GM21528 (cell line): Measurements from ENCODE around the gene TEX19.

ENCODE experiments used
- ATAC-seq: cut with Tn5 transposase; IDR thresholded peaks from one replicate; pipeline ENCODE4 v1.9.1; 2021; ENCODE audit warnings: mild to moderate bottlenecking, moderate library complexity; ENCODE audit not compliant: unreplicated experiment, low FRiP score

Gene TEX19

DNA sequence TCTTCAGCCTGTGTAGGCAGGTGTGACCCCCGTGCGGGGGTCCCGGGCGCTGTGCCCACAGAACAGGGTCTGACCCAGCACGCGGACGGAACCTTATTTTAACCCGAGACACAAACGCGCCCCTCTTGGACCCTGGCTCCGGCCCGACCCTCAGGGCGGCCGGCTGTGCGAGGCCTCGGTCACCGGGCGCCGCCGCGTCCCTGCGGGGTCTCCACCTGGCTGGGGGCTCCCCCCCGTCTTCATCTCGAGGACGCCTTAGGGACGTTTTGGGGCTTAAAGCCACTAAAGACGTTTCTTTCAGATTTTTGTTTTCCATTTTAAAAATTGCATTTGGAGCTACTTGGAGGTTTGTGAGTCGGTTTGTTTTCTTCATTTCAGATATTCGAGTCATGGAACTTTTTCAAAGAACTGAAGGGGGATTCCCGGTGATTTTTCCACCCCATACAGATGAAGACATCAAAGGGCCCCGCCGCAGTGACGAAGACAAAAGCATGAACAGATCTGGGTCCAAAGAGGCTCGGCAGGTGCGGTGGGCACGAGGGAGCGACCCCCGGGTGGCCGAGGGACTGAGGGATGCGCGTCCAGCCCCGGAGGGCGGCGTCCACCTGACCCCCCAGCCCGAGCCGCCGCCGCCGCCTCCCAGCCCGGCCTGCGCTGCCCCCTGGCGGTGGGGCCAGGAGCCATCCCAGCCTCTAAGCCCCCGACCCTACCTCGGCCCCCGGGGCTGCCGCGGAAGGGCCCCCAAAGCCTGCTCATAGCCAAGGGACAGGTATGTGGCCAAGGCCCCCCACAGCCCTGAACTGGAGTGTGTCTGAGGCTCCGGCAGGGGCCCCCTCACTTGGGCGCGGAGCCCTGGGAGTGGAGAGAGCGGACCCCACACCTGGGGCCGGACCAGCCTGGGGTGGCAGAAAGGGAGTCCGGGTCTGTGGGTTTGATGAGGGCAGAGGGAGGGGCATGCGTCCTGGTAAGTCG, 37.8 kb upstream of the TEX19 start:
- ATAC-seq: no peak

GRCh38 chr17:82321947-82322466, 37.0 kb upstream of the TEX19 start:
- no peak for ATAC-seq

DNA sequence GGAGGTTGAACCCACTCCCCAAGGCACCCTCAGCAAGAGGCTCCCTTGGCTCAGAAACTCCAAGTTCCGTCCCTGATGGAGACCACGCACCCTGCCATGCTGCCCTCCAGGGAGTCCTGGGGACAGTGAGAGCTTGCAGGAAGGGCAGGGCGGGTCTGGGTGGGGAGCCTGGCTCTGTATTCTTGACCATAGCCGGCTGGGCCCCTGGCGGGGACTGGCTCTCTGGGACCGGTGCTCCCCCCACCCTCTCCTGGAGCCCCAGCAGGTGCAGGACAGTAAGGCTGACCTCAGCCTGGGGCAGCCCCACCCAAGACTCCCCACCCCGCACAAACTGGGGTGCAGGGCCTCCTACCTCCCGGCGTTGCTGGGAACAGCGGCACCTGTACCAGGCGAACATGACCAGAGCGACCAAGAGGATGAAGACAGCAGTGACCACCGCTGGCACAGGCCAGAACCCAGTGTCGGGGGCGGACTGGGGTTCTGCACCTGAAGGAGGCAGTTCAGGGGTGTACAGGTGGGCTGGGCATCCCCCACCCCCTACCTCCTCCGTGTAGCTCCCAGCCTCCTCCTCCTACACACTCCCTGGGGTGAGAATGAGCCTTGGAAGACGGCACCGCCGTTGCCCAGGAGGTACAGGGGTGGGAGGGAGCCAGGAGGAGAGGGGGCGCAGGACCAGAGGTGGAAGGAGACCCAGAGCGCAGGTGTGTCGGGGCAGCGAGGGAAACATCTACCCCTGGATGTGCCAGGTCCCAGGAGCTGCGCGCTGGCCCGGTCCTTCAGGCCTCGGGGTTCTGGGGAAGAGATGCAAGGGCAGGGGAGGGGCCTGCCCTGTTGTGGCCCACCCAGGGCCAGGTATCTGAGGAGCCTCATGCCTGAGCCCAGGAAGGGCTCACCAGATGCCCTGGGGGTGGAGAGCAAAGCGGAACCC, 36.3 kb upstream of the TEX19 start:
- ATAC-seq: no peak

DNA sequence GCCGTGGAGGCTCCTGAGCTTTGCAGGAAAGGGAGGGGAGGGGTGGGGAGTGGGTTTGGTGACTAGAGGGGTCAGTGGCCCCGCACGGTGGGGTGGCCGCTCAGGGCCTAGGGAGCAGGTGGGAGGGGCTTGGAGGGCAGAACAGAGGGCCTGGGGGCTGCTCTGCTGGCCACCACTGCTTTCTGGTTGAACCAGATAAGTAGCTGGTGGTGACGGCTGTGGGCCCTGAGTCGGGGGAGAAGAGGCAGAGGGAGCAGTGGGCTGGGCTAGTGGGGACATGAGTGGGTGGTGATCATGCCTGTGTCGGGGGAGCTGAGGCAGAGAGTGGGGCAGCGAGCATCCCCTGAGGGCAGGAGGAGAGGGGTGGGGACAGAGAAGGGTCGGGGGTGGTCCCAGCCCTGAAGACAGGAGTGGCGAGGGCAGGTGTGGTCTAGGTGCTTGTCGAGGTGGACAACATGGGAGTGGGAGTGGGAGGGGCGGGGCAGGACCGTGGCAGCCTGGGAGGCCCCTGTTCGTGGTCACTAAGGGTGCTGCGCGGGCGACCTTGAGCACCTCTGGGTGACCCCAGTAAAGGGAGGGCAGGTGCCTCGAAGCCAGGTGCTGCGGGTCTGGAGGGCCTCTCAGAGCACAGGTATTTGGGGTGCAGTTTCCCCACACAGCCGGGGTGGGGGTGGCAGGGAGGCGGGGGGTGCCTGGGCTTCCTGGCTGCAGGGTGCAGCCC, 35.4 kb upstream of the TEX19 start:
- ATAC-seq: no peak

- no peak for ATAC-seq
Observed at GRCh38 chr17:82324566-82325285, 34.3 kb upstream of the TEX19 start.

GRCh38 chr17:82325286-82326180, 33.5 kb upstream of the TEX19 start:
- ATAC-seq: no peak

GRCh38 chr17:82327289-82327688, 31.8 kb upstream of the TEX19 start:
- no peak for ATAC-seq

GRCh38 chr17:82327757-82328140, 31.3 kb upstream of the TEX19 start:
- no peak for ATAC-seq

GRCh38 chr17:82328141-82328993, 30.7 kb upstream of the TEX19 start:
- ATAC-seq: no peak

- no peak for ATAC-seq
Observed at GRCh38 chr17:82328994-82329507, 30.0 kb upstream of the TEX19 start.

- no peak for ATAC-seq
Observed at GRCh38 chr17:82329683-82330321, 29.2 kb upstream of the TEX19 start.

DNA sequence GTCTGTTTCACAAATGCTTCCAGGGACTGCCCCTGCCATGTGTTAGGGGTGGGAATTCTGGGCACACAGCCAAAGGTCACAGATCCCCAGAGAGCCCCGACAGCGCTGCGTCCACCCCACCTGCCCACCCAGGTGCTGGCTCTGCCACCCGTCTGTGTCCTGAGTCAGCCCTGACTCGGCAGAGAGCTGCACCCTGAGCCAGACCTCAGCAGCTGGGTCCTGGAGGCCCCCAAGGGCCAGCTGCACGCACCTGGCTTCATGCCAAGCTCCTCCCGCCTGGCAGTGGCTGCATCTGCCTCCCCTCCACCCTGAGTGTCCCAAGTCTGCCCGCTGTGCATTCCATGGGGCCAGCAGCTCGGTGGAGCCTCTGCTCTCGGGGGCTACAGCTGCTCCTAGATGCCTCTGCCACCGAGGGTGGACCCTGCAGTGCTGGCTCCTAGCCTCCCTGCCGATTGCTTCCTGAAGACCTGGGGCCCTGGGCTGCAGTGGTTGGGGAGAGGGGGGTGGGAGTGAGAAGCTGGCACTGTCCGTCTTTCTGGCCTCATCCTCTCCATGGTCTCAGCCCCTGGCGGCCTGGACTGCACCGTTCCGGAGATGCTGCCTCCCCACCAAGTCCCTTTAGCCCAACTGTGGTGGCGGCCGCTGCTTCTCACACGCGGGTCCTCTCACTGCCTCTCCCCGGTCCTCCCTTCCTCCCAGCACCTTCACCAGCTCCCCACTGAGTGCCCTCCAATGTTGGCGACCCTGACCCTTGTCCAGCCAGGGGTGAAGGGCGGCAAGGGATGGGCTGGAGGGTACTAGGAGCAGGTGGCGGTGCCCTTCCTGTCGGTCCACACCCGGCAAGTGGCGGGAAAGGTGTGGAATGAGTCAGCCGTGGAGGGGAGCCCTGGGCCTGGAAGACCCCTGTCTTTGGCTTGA, 28.5 kb upstream of the TEX19 start:
- no peak for ATAC-seq

GRCh38 chr17:82331345-82331939, 27.6 kb upstream of the TEX19 start:
- ATAC-seq: no peak

- no peak for ATAC-seq
Observed at GRCh38 chr17:82332669-82333278, 26.3 kb upstream of the TEX19 start.
